B cell (primary cell): ENCODE measurements around the gene PKIB. TPM values are rescaled to one million over a fixed set of nuclear protein-coding genes. Genes with fewer than 3 reads are reported as not detected.

ENCODE experiments used
- ATAC-seq: fragments of 200-7000 bp; cut with Tn5 transposase; one replicate; pipeline ENCODE4 v1.10.0; 2021; ENCODE audit warnings: low read depth, mild to moderate bottlenecking, moderate number of reproducible peaks, moderate library complexity
- CTCF ChIA-PET: fragments of 350-600 bp; sonication (Branson Sonifier 250); formaldehyde crosslinking; loops from one replicate; lab custom pipeline; 2021; ENCODE audit warnings: antibody characterized with exemption, inconsistent platforms; lab: Charles Lee
- POLR2A ChIA-PET: fragments of 350-600 bp; sonication (Branson Sonifier 250); formaldehyde crosslinking; loops from one replicate; lab custom pipeline; 2021; ENCODE audit warnings: antibody characterized with exemption; lab: Charles Lee
- DNase-seq: peaks from one replicate; pipeline ENCODE4 v3.0.0; 2013
- H2AFZ ChIP-seq: 2 replicates; pipeline ENCODE4 v1.6.1; 2012; ENCODE audit warnings: mild to moderate bottlenecking, low read depth, low read length; ENCODE audit not compliant: insufficient read depth, poor library complexity, severe bottlenecking
- H3K27ac ChIP-seq, 2 donors: 1 replicate in 1 of 2; 2 replicates in 1 of 2; pipeline ENCODE4 v1.5.1; 2012 to 2013; ENCODE audit warnings: low read length in 2 of 2, mild to moderate bottlenecking in 2 of 2, moderate library complexity in 1 of 2
- H3K27me3 ChIP-seq, 4 experiments: fragments of 200-600 bp in 1 of 4; sonication (generic) in 1 of 4; replicated peaks in 1 of 4; 1 replicate in 2 of 4; 2 replicates in 2 of 4; pipeline versions ENCODE4 v1.6.1 to v1.7.0; 2013 to 2016; ENCODE audit warnings: low read length in 3 of 4, mild to moderate bottlenecking in 2 of 4, mixed read lengths in 1 of 4, moderate library complexity in 1 of 4; ENCODE audit not compliant: insufficient read depth in 4 of 4, control insufficient read depth in 3 of 4; ENCODE audit errors: control extremely low read depth in 1 of 4
- H3K36me3 ChIP-seq, 2 experiments: replicated peaks in 1 of 2; 1 replicate in 1 of 2; 2 replicates in 1 of 2; pipeline versions ENCODE4 v1.6.1 to v1.7.1; 2013; ENCODE audit warnings: low read length in 1 of 2; ENCODE audit not compliant: insufficient read depth in 2 of 2, control insufficient read depth in 1 of 2; ENCODE audit errors: control extremely low read depth in 1 of 2, extremely low read depth in 1 of 2
- H3K4me1 ChIP-seq, 2 donors: fragments of 200-600 bp in 1 of 2; sonication (generic) in 1 of 2; 1 replicate in 1 of 2; 2 replicates in 1 of 2; pipeline versions ENCODE4 v1.5.1 to v1.6.1; 2013 to 2017; ENCODE audit warnings: low read length in 2 of 2; ENCODE audit not compliant: control insufficient read depth in 2 of 2, insufficient read depth in 2 of 2
- H3K4me2 ChIP-seq: replicated peaks from 2 replicates; pipeline ENCODE3; 2012; ENCODE audit warnings: mild to moderate bottlenecking, low read depth, low read length; ENCODE audit not compliant: poor library complexity, severe bottlenecking
- H3K4me3 ChIP-seq, 5 experiments: fragments of 200-600 bp in 1 of 5; sonication (generic) in 1 of 5; 1 replicate in 3 of 5; 2 replicates in 2 of 5; pipeline versions ENCODE4 v1.5.1 to v1.7.0; 2011 to 2016; ENCODE audit warnings: low read length in 4 of 5, mild to moderate bottlenecking in 4 of 5, low read depth in 2 of 5, control low read depth in 1 of 5, moderate library complexity in 1 of 5; ENCODE audit not compliant: insufficient read depth in 1 of 5; ENCODE audit errors: control extremely low read depth in 1 of 5, extremely low read depth in 1 of 5
- H3K79me2 ChIP-seq: fragments of 200-600 bp; sonication (generic); one replicate; pipeline ENCODE4 v1.6.0; 2016; ENCODE audit warnings: low read length; ENCODE audit not compliant: control insufficient read depth, insufficient read depth
- H3K9ac ChIP-seq: fragments of 200-600 bp; sonication (generic); 2 replicates; pipeline ENCODE4 v1.6.1; 2017; ENCODE audit warnings: mild to moderate bottlenecking, low read length, moderate library complexity
- H3K9me3 ChIP-seq, 3 donors: one replicate each; pipeline versions ENCODE4 v1.6.1 to v1.7.1; 2013; ENCODE audit warnings: low read length in 2 of 3; ENCODE audit not compliant: control insufficient read depth in 2 of 3, insufficient read depth in 1 of 3; ENCODE audit errors: control extremely low read depth in 1 of 3
- H4K20me1 ChIP-seq: 2 replicates; pipeline ENCODE4 v1.6.0; 2012; ENCODE audit warnings: mild to moderate bottlenecking, low read length; ENCODE audit not compliant: insufficient read depth, control insufficient read depth, poor library complexity, severe bottlenecking
- H3K27ac Mint-ChIP-seq: one replicate; pipeline ENCODE4 v1.8.0; 2021; ENCODE audit warnings: mixed read lengths
- H3K27me3 Mint-ChIP-seq: one replicate; pipeline ENCODE4 v1.8.0; 2021; ENCODE audit warnings: mixed read lengths
- H3K4me1 Mint-ChIP-seq: one replicate; pipeline ENCODE4 v1.8.0; 2021; ENCODE audit warnings: mixed read lengths
- H3K4me3 Mint-ChIP-seq: one replicate; pipeline ENCODE4 v1.8.0; 2021; ENCODE audit warnings: mixed read lengths
- H3K9me3 Mint-ChIP-seq: one replicate; pipeline ENCODE4 v1.8.0; 2022; ENCODE audit warnings: mixed read lengths; ENCODE audit not compliant: insufficient read depth
- CTCF ChIP-seq: fragments of 200-600 bp; IDR thresholded peaks from one replicate; pipeline ENCODE4 v1.8.0; 2022; ENCODE audit warnings: antibody characterized with exemption, mild to moderate bottlenecking
- EZH2 ChIP-seq: IDR thresholded peaks from 2 replicates; pipeline ENCODE4 v1.6.1; 2012; ENCODE audit warnings: borderline replicate concordance, low read depth, mild to moderate bottlenecking, moderate library complexity, low read length; ENCODE audit not compliant: insufficient read depth, poor library complexity, severe bottlenecking
- WGBS: methylation state at CpG from one replicate; pipeline ENCODE4 v1.1.5; 2013; ENCODE audit warnings: missing lambda C conversion rate; ENCODE audit not compliant: insufficient coverage; 5-methylcytosine and 5-hydroxymethylcytosine counted together
- intact Hi-C: fragments of 100-400 bp; cut with micrococcal nuclease; formaldehyde crosslinking; loops from one replicate; pipeline ENCODE4 v1.10.0; 2022
- polyA plus RNA-seq: library from polyadenylated mRNA; depleted of rRNA; stranded (reverse); fragments of >200 nt; gene quantifications from 2 replicates; pipeline ENCODE4 v1.2.3, GENCODE V29; 2012
- total RNA-seq, 2 donors: library from RNA; stranded (reverse); fragments of 120-200 nt in 1 of 2; gene quantifications; 1 replicate in 1 of 2; 2 replicates in 1 of 2; pipeline versions ENCODE4 v1.2.3 to v1.2.4, GENCODE V29; 2013 to 2022

PKIB gene
- total and polyA plus RNA-seq, 2 donors (not counting 1 experiment from before 2014, with no cell fraction given) = 0.27 to 1.2 TPM

GRCh38 chr6:122683989-122684651, 73.9 kb downstream of the PKIB start:
- ChIA-PET CTCF (no interaction called here), POLR2A (no interaction called here)
- H4K20me1 ChIP-seq = no peaks in the 10 kb centered on the region
- no peak overlapping the region for H3K9ac ChIP-seq
- no CpG with 5 or more reads among the region's 1 CpG for WGBS
- H3K27me3 ChIP-seq = no peaks in the 10 kb centered on the region
- H3K36me3 ChIP-seq = no peaks in the 10 kb centered on the region
- no peak overlapping the region for H3K4me2 ChIP-seq
- Mint-ChIP-seq H3K4me1 (no peaks in the 10 kb centered on the region), H3K27me3 (peaks cover 6% of the 10 kb centered on the region), H3K9me3 (no peaks in the 10 kb centered on the region), H3K4me3 (no peak overlapping the region), H3K27ac (no peak overlapping the region)
- no peaks in the 10 kb centered on the region for H3K79me2 ChIP-seq
- no peak for DNase-seq
- H3K4me3 ChIP-seq = no peak overlapping the region
- no peaks in the 10 kb centered on the region for H3K4me1 ChIP-seq
- H3K9me3 ChIP-seq = no peaks in the 10 kb centered on the region
- no peak overlapping the region for H2AFZ ChIP-seq
- intact Hi-C loops = no loop called here
- no peak overlapping the region for H3K27ac ChIP-seq
- ATAC-seq = no peak
- no peak for TF ChIP-seq EZH2
- no peak for TF ChIP-seq CTCF

- H3K4me2 ChIP-seq = no peak overlapping the region
- ChIA-PET POLR2A (no interaction called here), CTCF (no interaction called here)
- Mint-ChIP-seq H3K27me3 (peaks cover 2% of the 10 kb centered on the region), H3K4me1 (no peaks in the 10 kb centered on the region), H3K9me3 (peaks cover 2% of the 10 kb centered on the region), H3K27ac (no peak overlapping the region), H3K4me3 (no peak overlapping the region)
- TF ChIP-seq CTCF = no peak
- no peak for TF ChIP-seq EZH2
- H3K9me3 ChIP-seq = no peaks in the 10 kb centered on the region
- DNase-seq = no peak
- H4K20me1 ChIP-seq = no peaks in the 10 kb centered on the region
- H3K9ac ChIP-seq = no peak overlapping the region
- 79% methylated on average over 3 of the region's 3 CpGs for WGBS
- H3K4me3 ChIP-seq = no peak overlapping the region
- no peaks in the 10 kb centered on the region for H3K79me2 ChIP-seq
- H2AFZ ChIP-seq = no peak overlapping the region
- no peaks in the 10 kb centered on the region for H3K36me3 ChIP-seq
- intact Hi-C loops = no loop called here
- ATAC-seq = no peak
- no peaks in the 10 kb centered on the region for H3K27me3 ChIP-seq
- H3K4me1 ChIP-seq = no peaks in the 10 kb centered on the region
- no peak overlapping the region for H3K27ac ChIP-seq
Observed at GRCh38 chr6:122692175-122692598, 82.0 kb downstream of the PKIB start.
